GM20431 (cell line): ENCODE measurements around the gene CYP24A1.

Experiments used
- in situ Hi-C: fragments of 300-500 bp; cut with MseI, MboI; formaldehyde crosslinking; loops from one replicate; pipeline ENCODE4 v1.15.0; 2020; ENCODE audit warnings: low sequenced_read_pairs; ENCODE audit not compliant: unreplicated experiment

CYP24A1 gene

GRCh38 chr20:54119744-54120143 is 54.0 kb downstream of the CYP24A1 start:
- in situ Hi-C loops, result no loop called here

DNA sequence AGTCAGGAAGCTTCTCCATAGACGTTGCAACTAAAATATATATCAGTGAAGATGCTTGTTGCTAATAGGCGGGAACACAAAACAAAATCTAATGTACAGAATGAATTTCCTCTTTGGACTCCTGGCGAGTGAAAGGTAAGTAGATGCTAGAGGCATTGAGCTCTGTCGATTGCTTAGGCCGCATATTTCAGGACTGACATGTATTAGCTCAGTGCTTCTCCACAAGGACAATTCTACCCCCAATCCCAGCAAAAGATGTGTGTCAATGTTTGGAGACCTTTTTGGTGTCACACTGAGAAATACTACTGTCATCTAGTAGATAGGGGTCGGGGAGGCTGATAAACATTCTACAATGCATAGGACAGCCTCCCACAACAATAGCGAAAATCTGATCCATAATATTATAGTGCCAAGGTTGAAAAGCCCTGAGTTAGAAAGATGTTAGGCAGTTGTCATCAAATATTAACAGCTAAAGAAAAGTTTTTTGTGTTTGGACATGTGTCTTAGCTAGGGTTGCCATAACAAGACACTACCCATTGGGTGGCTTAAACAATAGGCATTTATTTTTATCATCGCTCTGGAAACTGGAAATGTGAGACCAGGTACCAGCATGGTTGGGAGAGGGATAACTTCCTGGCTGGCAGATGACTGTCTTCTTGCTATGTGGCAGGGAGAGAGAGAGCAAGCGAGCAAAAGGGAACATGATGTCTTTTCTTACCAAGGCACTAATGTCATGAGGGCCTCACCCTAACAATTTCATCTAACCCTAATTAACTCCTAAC is 55.4 kb downstream of the CYP24A1 start:
- in situ Hi-C loops, result no loop called here

DNA sequence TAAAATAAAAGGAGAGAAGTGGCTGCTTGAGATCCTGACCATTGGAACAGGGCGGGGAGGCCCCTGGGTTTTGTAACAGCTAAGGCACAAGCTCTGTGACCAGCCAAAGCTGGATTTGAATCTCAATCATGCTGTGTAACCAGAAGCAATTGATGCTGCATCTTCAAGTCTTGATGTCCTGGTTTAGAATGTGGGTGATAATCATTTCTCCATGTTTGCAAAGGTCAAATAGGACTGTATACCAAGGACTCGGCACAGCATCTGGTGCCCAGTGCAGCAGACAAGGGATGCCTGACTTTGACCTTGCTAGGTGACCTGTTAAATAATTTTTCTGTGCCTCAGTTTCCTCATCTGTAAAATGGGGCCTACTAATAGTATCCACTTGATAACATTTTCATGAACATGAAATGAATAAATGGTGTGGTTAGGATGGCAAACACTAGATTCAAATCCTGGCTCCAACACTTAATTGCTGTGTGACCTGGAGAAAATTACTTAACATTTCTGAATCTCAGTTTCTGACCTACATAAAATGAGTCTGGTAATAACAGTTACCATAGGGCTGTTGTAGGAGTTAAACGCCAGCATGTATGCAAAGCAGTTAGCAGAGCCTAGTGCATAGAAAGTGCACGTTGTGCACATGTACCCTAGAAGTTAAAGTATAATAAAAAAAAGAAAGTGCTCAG is 57.1 kb downstream of the CYP24A1 start:
- in situ Hi-C loops, result no loop called here

DNA sequence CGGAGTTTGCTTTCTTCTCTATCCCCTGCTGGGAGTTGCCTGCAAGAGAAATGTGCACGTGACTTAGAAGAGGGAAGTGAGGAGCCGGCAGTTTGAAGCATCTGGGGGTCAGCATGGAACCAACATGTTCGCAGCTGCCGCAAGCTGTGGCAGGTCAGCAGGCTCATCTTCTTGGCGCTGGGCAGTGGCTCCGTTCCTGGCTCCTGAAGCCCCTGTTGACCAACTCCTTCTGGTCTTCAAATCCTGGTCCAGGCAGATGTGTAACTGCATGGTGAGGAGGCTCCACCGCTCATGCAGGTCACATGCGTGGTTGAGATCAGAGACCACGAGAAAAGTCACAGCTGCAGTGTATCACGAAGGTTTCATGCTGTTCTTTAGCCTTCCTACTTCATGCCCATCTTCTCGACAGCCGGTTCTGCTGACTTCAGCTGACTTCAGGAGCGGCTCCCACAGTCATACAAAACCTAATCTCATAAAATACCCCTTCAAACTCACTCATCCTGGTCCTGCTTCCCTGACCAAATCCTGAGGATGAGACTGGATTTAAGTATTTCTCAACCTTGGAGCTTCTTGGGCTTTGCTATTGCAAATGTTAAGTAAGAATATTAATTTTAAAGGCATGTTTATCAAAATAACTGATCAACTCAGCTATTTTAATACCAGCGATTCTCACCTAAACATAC is 58.5 kb downstream of the CYP24A1 start:
- in situ Hi-C loops, result no loop called here

DNA sequence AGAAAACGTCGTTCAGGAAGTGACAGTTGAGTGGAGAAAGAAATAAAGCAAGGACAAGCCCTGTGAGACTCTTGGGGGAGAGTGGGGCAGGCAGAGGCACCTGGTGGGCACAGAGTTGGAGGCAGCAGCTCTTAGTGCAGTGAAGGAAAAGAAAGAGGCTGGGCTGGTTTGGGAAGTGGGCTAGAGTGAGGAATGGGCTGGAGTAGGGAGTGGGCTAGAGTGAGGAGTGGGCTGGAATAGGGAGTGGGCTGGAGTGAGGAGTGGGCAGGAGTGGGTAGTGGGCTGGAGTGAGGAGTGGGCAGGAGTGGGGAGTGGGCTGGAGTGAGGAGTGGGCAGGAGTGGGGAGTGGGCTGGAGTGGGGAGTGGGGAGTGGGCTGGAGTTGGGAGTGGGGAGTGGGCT is 59.7 kb downstream of the CYP24A1 start:
- in situ Hi-C loops, result no loop called here

GRCh38 chr20:54113566-54113965 is 60.2 kb downstream of the CYP24A1 start:
- in situ Hi-C loops, result no loop called here

GRCh38 chr20:54112221-54112884 is 61.4 kb downstream of the CYP24A1 start:
- in situ Hi-C loops, result no loop called here

DNA sequence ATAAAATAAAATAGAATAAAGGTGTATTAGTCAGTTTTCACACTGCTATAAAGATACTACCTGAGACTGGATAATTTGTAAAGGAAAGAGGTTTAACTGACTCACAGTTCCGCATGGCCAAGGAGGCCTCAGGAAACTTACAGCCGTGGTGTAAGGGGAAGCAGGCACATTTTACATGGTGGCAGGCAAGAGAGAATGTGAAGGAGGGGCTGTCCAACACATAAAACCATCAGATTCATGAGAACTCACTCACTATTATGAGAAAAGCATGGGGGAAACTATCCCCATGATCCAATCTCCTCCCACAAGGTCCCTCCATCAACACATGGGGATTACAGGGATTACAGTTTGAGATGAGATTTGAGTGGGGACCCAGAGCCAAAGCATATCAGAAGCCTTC is 62.3 kb downstream of the CYP24A1 start:
- in situ Hi-C loops, result no loop called here

DNA sequence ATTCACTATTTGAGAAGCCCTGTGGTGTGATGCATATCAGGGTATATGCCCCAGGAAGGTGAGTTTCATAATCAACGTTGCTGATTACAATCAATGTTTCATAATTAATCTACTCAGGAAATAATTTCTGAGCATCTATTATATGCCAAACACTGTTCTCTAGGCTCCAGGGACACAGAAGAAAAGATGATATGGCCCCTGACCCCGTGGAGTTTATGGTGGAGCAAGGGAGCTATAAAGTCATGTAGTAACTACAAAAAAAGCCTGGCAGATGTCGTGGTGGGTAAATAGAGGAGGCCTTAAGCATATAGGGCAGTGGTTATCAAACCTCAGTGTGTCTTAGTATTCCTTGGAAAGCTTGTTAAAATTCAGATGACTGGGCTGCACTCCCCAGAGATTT is 63.3 kb downstream of the CYP24A1 start:
- in situ Hi-C loops, result no loop called here

DNA sequence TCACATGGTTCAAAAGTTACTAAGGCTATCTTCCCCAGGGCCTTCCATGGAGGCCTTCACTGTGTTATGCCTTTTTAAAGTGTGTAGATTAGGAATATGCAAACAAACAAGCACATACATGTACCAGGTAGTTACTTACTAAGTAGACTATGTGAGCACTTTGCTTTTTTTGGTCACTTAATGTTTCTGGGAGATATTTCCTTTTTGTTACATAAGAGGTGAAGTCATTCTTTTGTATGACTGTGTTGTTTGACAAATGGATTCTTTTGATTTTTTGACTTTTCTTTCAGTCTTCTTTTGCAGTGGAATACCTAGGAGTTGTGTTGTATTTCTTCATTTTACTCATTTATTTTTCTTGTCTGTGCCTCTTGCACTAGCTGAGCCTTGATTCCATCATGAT is 63.7 kb downstream of the CYP24A1 start:
- in situ Hi-C loops, result no loop called here

DNA sequence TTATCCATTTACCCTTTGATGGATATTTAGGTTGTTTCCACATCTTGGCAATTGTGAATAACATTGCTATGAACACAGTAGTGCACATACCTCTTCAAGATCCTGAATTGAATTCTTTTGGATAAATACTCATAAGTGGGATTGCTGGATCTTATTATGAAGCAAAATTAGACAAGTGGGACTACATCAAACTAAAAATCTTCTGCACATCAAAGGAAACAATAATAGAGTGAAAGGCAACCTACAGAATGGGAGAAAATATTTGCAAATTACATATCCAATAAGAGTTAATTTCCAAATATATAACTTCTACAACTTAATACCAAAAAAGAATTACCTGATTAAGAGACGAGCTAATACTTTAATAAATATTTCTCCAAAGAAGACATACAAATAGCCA is 65.0 kb downstream of the CYP24A1 start:
- in situ Hi-C loops, result loop anchor here (10.0 kb wide), 1 partner anchor 536 kb away; no protein-coding TSS in a partner anchor

DNA sequence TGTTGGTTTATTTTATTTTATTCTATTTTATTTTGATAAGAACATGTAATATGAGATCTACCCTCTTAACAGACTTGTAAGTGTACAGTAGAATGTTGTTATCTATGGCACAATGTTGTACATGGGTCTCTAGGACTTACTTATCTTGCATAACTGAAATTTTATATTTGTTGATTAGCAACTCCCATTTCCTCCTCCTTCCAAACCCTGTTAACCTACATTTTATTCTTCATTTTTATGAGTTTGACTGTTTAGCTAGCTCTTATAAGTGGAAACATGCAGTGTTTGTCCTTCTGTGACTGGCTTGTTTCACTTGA is 65.5 kb downstream of the CYP24A1 start:
- in situ Hi-C loops, result loop anchor here (10.0 kb wide), 1 partner anchor 537 kb away; no protein-coding TSS in a partner anchor

DNA sequence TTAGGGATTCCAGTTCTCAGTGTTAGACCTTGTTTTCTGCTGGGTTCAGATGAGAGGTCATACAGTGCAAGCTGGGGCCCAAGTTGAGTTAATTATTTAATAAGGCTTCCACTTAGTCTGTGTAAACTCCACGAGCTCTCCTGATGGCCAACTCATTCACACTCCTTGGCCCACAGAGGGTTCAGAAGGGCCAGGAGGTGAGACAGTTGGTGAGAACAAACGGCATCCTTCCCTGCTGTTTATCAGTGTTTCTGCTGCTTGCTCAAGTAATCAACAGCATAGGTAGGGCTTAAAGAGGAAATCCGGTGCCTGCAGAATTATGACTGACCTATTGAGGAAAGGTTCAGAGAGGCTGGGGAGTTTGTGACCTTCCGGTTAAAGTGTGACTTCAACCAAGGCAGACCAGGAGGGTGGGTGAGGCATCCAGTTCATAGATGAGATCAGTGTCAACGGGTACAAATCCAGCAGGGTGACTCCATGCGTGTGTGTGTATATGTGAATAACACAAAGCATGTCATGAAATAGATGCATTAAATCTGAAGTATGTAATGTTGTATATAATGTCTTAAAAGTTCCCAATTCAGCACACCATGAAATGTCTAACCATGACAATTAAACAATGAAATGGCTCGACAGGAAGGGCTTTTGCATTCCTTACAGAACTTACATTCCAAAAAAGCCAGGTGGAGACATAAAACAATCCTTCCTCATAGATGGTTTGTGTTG is 66.0 kb downstream of the CYP24A1 start:
- in situ Hi-C loops, result loop anchor here (10.0 kb wide), 1 partner anchor 537 kb away; no protein-coding TSS in a partner anchor

DNA sequence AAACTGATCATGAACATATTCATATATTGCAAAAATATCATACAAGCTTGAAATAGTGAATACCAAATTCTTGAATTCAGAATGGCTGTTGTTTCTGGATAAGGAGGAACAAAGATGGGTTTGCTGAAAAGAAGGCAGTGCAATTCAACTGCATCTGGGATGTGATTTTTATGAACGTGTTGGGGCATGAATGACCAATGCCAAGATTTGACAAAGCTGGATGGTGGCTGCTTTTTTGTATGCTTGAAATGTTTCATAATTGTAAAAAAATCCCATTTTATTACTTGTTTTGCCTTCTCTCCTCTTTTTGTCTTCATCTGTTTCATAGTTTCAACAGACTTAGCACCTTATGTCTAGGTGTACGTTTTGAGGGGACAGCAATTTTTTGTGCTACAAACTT is 66.6 kb downstream of the CYP24A1 start:
- in situ Hi-C loops, result loop anchor here (10.0 kb wide), 1 partner anchor 538 kb away; no protein-coding TSS in a partner anchor

DNA sequence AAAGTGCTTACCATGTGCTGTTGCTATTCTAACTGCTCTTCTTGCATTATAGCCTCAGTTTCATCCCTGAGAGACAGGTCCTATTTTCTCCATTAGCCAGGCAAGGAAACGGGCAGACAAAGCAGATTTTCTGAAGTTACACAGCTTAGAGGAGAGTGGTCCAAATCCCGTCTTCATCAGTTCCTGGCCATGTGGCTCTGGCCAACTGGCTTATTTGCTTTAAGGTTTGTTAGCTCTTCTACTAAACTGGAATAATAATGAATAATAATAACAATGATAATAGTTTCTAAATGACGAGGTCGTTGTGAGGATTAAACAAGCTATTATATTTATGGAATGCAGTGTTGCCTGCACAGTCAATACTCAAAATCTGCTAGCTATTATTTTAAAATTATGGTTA is 67.6 kb downstream of the CYP24A1 start:
- in situ Hi-C loops, result loop anchor here (10.0 kb wide), 1 partner anchor 539 kb away; no protein-coding TSS in a partner anchor

DNA sequence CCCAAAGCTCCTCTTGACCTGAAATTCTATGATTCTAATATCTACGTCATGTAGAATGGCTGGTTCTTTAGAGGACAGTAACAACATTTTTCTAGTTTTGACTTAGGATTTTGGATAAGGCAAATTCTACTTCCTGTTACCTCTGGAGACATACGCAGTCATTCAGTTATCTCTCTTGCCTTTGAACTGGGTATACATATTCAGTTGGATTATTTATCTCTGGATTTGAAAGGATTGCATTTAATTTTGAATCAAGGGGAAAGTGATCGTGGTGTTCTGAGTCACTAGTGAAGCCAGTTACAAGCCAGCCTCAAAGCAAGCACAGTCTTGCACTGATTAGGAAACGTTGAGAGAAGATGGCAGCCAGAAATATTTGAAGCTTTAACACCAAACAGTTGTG is 68.1 kb downstream of the CYP24A1 start:
- in situ Hi-C loops, result loop anchor here (10.0 kb wide), 1 partner anchor 539 kb away; no protein-coding TSS in a partner anchor

DNA sequence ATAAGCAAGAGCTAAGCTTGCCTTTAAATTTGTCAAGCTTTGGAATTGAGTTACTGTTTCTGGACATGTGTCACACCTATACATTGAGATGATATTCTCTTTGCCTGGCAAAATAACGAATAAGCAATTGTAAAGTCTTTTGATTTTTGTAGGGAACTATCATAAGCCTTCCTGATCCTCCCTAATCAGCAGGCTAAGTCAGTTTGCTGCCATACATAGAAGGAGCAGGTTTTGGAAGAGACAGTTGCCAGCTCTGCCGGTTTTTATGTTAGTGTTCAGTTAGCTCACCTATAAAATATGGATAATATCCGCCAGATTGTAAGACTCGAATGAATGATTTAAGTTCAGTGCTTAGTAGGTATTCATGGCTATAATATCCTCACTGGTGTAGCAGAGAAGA is 69.0 kb downstream of the CYP24A1 start:
- in situ Hi-C loops, result loop anchor here (10.0 kb wide), 1 partner anchor 540 kb away; no protein-coding TSS in a partner anchor

GRCh38 chr20:54103762-54104600 is 69.8 kb downstream of the CYP24A1 start:
- in situ Hi-C loops, result loop anchor here (10.0 kb wide), 1 partner anchor 541 kb away; no protein-coding TSS in a partner anchor
